ENCODE measurements around the gene GALNT8. TPM values are rescaled to one million over a fixed set of nuclear protein-coding genes. Genes with fewer than 3 reads are reported as not detected.

The GALNT8 gene
- total and polyA plus RNA-seq, 9 of the 15 experiments (the other 6 are each of a cell fraction or from before 2014, with no cell fraction given), result 0.11 to 0.23 (median 0.21) TPM; not detected in 6

DNA sequence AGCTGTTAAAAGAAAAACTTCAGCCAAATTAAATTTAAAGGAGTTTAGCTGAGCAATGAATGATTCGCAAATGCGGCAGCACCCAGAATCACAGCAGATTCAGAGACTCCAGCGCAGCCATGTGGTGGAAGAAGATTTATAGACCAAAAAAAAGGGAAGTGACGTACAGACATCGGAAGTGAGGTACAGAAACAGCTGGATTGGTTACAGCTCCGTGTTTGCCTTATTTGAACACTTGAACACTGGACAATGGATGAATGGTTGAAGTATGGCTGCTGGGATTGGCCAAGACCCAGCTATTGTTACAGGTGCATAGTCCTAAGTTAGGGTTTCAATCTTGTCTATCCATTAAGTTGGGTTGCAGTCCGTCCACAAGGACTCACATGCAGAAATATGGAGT, 42.6 kb downstream of the GALNT8 start (continued):
- peak; percentile 26; the same call in 1 of the 2 replicates for TF ChIP-seq L3MBTL2 (IDR thresholded peaks at IDR 0.05)
- TF ChIP-seq, protein P1, sequence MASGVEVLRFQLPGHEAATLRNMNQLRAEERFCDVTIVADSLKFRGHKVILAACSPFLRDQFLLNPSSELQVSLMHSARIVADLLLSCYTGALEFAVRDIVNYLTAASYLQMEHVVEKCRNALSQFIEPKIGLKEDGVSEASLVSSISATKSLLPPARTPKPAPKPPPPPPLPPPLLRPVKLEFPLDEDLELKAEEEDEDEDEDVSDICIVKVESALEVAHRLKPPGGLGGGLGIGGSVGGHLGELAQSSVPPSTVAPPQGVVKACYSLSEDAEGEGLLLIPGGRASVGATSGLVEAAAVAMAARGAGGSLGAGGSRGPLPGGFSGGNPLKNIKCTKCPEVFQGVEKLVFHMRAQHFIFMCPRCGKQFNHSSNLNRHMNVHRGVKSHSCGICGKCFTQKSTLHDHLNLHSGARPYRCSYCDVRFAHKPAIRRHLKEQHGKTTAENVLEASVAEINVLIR (CRISPR knock-in tag; IDR thresholded peaks at IDR 0.05), result peak; percentile 67; the same call in 1 of the 2 replicates

DNA sequence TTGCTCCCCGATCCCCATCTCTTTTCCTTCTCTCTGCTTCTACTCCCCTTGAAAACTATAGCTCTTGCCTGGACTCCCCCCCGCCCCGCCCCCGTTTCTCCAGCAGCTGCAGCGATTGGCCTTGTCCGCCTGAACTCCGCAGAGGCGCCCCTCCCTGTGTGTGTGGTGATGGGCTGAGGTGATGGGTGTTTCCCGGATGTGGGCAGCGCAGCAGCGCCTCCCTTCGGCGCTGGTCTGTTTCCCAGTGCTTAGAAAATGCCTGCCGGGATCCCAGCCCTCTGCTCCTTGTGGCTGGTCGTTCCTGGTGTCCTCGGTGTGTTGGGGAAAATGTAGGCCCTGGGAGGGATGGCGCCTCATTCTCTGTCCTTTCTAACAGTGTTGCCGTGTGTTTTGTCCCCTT, 43.3 kb downstream of the GALNT8 start:
- H3K4me2 ChIP-seq (ENCODE audit: insufficient read depth, low read length), result peak overlapping the region; percentile 60
- no peaks in the 10 kb centered on the region for H4K20me1 ChIP-seq (replicated peaks; ENCODE audit: control insufficient read depth, insufficient read depth, low read length)
- no peaks in the 10 kb centered on the region for H3K9me1 ChIP-seq (ENCODE audit: control insufficient read depth, insufficient read depth, low read length)
- under 1% methylated on average over 11 of the region's 18 CpGs for WGBS (ENCODE audit: insufficient coverage, low coverage, missing lambda C conversion rate)
- H3K27me3 ChIP-seq (ENCODE audit: control insufficient read depth in 2 of 2, insufficient read depth in 2 of 2, low read length in 2 of 2), result peaks cover 0 to 2% of the 10 kb centered on the region in 2 experiments; a peak in 2 of 5 replicates
- peak; percentile 51 to 60 (median 54) for DNase-seq (ENCODE audit: extremely low read depth in 1 of 4, low spot score in 3 of 4)
- no peak overlapping the region for H3K9ac ChIP-seq (ENCODE audit: insufficient read depth in 1 of 2, low read depth in 2 of 2, low read length in 2 of 2)
- peak overlapping the region; percentile 65 for H2AFZ ChIP-seq (ENCODE audit: low read depth, low read length)
- ChIA-PET POLR2A (interaction anchor here (0.7 kb wide), 1 partner anchor 894 kb away, joined by 3 read pairs; no protein-coding TSS in a partner anchor), CTCF (ENCODE audit: low intra/inter-chr PET ratio) (no interaction called here)
- intact Hi-C loops (cut with micrococcal nuclease) (no loop called here), in situ Hi-C loops (cut with MboI) (no loop called here)
- H3K4me1 ChIP-seq (replicated peaks in 1 of 2; ENCODE audit: control insufficient read depth in 2 of 2, insufficient read depth in 2 of 2, low read length in 2 of 2), result peaks cover 0 to 6% of the 10 kb centered on the region in 2 experiments; a peak in 2 of 5 replicates
- ATAC-seq, result peak; percentile 98
- no peaks in the 10 kb centered on the region for H3K9me3 ChIP-seq (replicated peaks; ENCODE audit: control insufficient read depth, insufficient read depth, low read depth, low read length)
- H3K36me3 ChIP-seq (ENCODE audit: control insufficient read depth, insufficient read depth, low read length), result no peaks in the 10 kb centered on the region
- BruUV-seq (replicated peaks), result no TSS peak
- no peak overlapping the region for H3K27ac ChIP-seq (ENCODE audit: extremely low read depth, low read depth, low read length)
- FAIRE-seq, result no peak
- H3K4me3 ChIP-seq, result peak overlapping the region; percentile 5; the same call in 1 of the 2 replicates
- no peaks in the 10 kb centered on the region for H3K79me2 ChIP-seq (ENCODE audit: control insufficient read depth, insufficient read depth, low read length)
- TF ChIP-seq RCOR1 (IDR thresholded peaks at IDR 0.05; ENCODE audit: borderline replicate concordance in 1 of 2, low read depth in 2 of 2, low read length in 2 of 2), result peak in 1 of 2 experiments; percentile 50; a peak in 1 of 4 replicates
- TF ChIP-seq MAZ (CRISPR knock-in tag; conservative IDR thresholded peaks at IDR 0.05 in 1 of 2, IDR thresholded peaks at IDR 0.05 in 1 of 2), result peak in 1 of 2 experiments; percentile 53; a peak in 2 of 4 replicates
- no peak for TF ChIP-seq STAT5A (IDR thresholded peaks at IDR 0.05; ENCODE audit: borderline replicate concordance, low read length)
- TF ChIP-seq HDAC1 (IDR thresholded peaks at IDR 0.05), result no peak
- TF ChIP-seq, protein P2, sequence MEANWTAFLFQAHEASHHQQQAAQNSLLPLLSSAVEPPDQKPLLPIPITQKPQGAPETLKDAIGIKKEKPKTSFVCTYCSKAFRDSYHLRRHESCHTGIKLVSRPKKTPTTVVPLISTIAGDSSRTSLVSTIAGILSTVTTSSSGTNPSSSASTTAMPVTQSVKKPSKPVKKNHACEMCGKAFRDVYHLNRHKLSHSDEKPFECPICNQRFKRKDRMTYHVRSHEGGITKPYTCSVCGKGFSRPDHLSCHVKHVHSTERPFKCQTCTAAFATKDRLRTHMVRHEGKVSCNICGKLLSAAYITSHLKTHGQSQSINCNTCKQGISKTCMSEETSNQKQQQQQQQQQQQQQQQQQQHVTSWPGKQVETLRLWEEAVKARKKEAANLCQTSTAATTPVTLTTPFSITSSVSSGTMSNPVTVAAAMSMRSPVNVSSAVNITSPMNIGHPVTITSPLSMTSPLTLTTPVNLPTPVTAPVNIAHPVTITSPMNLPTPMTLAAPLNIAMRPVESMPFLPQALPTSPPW (CRISPR knock-in tag; IDR thresholded peaks at IDR 0.05), result peak; percentile 32; the same call in 1 of the 2 replicates
- TF ChIP-seq MYNN (IDR thresholded peaks at IDR 0.05), result no peak
- no peak for TF ChIP-seq MYNN (CRISPR knock-in tag; IDR thresholded peaks at IDR 0.05)
- TF ChIP-seq ETV1 (tag; conservative IDR thresholded peaks at IDR 0.05; ENCODE audit: low read depth), result 0 out of 2 replicates have a peak, but pooled peaks have one; percentile 19
- no peak for TF ChIP-seq ATF7 (IDR thresholded peaks at IDR 0.05)
- TF ChIP-seq BCOR (IDR thresholded peaks at IDR 0.05), result no peak
- TF ChIP-seq, protein P3, sequence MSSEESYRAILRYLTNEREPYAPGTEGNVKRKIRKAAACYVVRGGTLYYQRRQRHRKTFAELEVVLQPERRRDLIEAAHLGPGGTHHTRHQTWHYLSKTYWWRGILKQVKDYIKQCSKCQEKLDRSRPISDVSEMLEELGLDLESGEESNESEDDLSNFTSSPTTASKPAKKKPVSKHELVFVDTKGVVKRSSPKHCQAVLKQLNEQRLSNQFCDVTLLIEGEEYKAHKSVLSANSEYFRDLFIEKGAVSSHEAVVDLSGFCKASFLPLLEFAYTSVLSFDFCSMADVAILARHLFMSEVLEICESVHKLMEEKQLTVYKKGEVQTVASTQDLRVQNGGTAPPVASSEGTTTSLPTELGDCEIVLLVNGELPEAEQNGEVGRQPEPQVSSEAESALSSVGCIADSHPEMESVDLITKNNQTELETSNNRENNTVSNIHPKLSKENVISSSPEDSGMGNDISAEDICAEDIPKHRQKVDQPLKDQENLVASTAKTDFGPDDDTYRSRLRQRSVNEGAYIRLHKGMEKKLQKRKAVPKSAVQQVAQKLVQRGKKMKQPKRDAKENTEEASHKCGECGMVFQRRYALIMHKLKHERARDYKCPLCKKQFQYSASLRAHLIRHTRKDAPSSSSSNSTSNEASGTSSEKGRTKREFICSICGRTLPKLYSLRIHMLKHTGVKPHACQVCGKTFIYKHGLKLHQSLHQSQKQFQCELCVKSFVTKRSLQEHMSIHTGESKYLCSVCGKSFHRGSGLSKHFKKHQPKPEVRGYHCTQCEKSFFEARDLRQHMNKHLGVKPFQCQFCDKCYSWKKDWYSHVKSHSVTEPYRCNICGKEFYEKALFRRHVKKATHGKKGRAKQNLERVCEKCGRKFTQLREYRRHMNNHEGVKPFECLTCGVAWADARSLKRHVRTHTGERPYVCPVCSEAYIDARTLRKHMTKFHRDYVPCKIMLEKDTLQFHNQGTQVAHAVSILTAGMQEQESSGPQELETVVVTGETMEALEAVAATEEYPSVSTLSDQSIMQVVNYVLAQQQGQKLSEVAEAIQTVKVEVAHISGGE (CRISPR knock-in tag; IDR thresholded peaks at IDR 0.05), result no peak
- no peak for TF ChIP-seq HMGN3 (IDR thresholded peaks at IDR 0.05; ENCODE audit: borderline replicate concordance, extremely low read depth, insufficient read length, low read depth, low read length)
- TF ChIP-seq RNF2 (IDR thresholded peaks at IDR 0.05), result no peak

Measured in K562 (cell line).